HG03457 (cell line): ENCODE results near the gene ZEB1.

ENCODE experiments used
- ATAC-seq: cut with Tn5 transposase; IDR thresholded peaks from one replicate; pipeline ENCODE4 v1.9.1; 2021; ENCODE audit warnings: moderate number of reproducible peaks; ENCODE audit not compliant: unreplicated experiment

ZEB1 gene

GRCh38 chr10:31318854-31319601 is at the start of gene ZEB1:
Gene ZEB1 (plus strand): TSS chr10:31319216. CDS start chr10:31319235, 19 bp downstream.
- ATAC-seq, result peak; percentile 15

- ATAC-seq, result no peak
Measured at GRCh38 chr10:31270954-31271353, 48.1 kb upstream of the ZEB1 start.

- ATAC-seq, result no peak
Measured at GRCh38 chr10:31272841-31273240, 46.2 kb upstream of the ZEB1 start.

GRCh38 chr10:31273789-31274188 is 45.2 kb upstream of the ZEB1 start:
- no peak for ATAC-seq

- no peak for ATAC-seq
Measured at GRCh38 chr10:31274310-31274709, 44.7 kb upstream of the ZEB1 start.

GRCh38 chr10:31278279-31278941 is 40.6 kb upstream of the ZEB1 start:
- no peak for ATAC-seq

- no peak for ATAC-seq
Measured at GRCh38 chr10:31280972-31281371, 38.0 kb upstream of the ZEB1 start.

GRCh38 chr10:31288001-31288400 is 31.0 kb upstream of the ZEB1 start:
- ATAC-seq, result no peak

GRCh38 chr10:31288962-31289361 is 30.1 kb upstream of the ZEB1 start:
- ATAC-seq, result no peak

- ATAC-seq, result no peak
Measured at GRCh38 chr10:31290386-31290785, 28.6 kb upstream of the ZEB1 start.

- ATAC-seq, result no peak
Measured at GRCh38 chr10:31291123-31291522, 27.9 kb upstream of the ZEB1 start.

- no peak for ATAC-seq
Measured at GRCh38 chr10:31294558-31294957, 24.5 kb upstream of the ZEB1 start.

GRCh38 chr10:31296754-31297153 is 22.3 kb upstream of the ZEB1 start:
- no peak for ATAC-seq

GRCh38 chr10:31299119-31299518 is 19.9 kb upstream of the ZEB1 start:
- ATAC-seq, result no peak

- ATAC-seq, result no peak
Measured at GRCh38 chr10:31303212-31303611, 15.8 kb upstream of the ZEB1 start.

GRCh38 chr10:31304291-31304970 is 14.6 kb upstream of the ZEB1 start:
- no peak for ATAC-seq

GRCh38 chr10:31313396-31313795 is 5.6 kb upstream of the ZEB1 start:
- ATAC-seq, result no peak

- ATAC-seq, result no peak
Measured at GRCh38 chr10:31314256-31315150, 4.5 kb upstream of the ZEB1 start.

- ATAC-seq, result no peak
Measured at GRCh38 chr10:31315453-31315852, 3.6 kb upstream of the ZEB1 start.

- ATAC-seq, result no peak
Measured at GRCh38 chr10:31317171-31317570, 1.8 kb upstream of the ZEB1 start.
